Measurements from ENCODE around the gene FAM83E. TPM values are rescaled to one million over a fixed set of nuclear protein-coding genes. Genes with fewer than 3 reads are reported as not detected.

The FAM83E gene
- total and polyA plus RNA-seq, 2 experiments from 2014 or later = 1.0 to 2.3 TPM

- H3K36me3 Mint-ChIP-seq (ENCODE audit: low read depth) = peaks cover 50% of the 10 kb centered on the region
- Histone ChIP-seq H3K27me3 (ENCODE audit: insufficient read depth) (no peaks in the 10 kb centered on the region), H3F3A (replicated peaks; ENCODE audit: low read depth) (peaks cover 52% of the 10 kb centered on the region), H2AFZ (no peak overlapping the region), H4K20me1 (replicated peaks; ENCODE audit: insufficient read depth) (peaks cover 21% of the 10 kb centered on the region), H3K36me3 (ENCODE audit: insufficient read depth) (peaks cover 32% of the 10 kb centered on the region), H3K4me3 (peak overlapping the region; percentile 97), H3K9me2 (ENCODE audit: insufficient read depth) (no peaks in the 10 kb centered on the region), H3K4me2 (peak overlapping the region; percentile 99), H3K4me1 (ENCODE audit: insufficient read depth) (peaks cover 39% of the 10 kb centered on the region), H3K79me2 (replicated peaks; ENCODE audit: insufficient read depth) (peaks cover 40% of the 10 kb centered on the region), H3K27ac (ENCODE audit: low read depth) (peak overlapping the region; percentile 99)
- ATAC-seq (no peak), DNase-seq (ENCODE audit: low spot score) (no peak)
- peak overlapping the region; percentile 93 for H3K4me3 Mint-ChIP-seq
- peaks cover 37% of the 10 kb centered on the region for H3K27me3 Mint-ChIP-seq (ENCODE audit: insufficient read depth, low read depth, poor library complexity)
- TF ChIP-seq JUNB (IDR thresholded peaks at IDR 0.05; ENCODE audit: unreplicated experiment) (no peak), STAT1 (IDR thresholded peaks at IDR 0.05; ENCODE audit: unreplicated experiment) (no peak)
- TF ChIP-seq, protein P1, sequence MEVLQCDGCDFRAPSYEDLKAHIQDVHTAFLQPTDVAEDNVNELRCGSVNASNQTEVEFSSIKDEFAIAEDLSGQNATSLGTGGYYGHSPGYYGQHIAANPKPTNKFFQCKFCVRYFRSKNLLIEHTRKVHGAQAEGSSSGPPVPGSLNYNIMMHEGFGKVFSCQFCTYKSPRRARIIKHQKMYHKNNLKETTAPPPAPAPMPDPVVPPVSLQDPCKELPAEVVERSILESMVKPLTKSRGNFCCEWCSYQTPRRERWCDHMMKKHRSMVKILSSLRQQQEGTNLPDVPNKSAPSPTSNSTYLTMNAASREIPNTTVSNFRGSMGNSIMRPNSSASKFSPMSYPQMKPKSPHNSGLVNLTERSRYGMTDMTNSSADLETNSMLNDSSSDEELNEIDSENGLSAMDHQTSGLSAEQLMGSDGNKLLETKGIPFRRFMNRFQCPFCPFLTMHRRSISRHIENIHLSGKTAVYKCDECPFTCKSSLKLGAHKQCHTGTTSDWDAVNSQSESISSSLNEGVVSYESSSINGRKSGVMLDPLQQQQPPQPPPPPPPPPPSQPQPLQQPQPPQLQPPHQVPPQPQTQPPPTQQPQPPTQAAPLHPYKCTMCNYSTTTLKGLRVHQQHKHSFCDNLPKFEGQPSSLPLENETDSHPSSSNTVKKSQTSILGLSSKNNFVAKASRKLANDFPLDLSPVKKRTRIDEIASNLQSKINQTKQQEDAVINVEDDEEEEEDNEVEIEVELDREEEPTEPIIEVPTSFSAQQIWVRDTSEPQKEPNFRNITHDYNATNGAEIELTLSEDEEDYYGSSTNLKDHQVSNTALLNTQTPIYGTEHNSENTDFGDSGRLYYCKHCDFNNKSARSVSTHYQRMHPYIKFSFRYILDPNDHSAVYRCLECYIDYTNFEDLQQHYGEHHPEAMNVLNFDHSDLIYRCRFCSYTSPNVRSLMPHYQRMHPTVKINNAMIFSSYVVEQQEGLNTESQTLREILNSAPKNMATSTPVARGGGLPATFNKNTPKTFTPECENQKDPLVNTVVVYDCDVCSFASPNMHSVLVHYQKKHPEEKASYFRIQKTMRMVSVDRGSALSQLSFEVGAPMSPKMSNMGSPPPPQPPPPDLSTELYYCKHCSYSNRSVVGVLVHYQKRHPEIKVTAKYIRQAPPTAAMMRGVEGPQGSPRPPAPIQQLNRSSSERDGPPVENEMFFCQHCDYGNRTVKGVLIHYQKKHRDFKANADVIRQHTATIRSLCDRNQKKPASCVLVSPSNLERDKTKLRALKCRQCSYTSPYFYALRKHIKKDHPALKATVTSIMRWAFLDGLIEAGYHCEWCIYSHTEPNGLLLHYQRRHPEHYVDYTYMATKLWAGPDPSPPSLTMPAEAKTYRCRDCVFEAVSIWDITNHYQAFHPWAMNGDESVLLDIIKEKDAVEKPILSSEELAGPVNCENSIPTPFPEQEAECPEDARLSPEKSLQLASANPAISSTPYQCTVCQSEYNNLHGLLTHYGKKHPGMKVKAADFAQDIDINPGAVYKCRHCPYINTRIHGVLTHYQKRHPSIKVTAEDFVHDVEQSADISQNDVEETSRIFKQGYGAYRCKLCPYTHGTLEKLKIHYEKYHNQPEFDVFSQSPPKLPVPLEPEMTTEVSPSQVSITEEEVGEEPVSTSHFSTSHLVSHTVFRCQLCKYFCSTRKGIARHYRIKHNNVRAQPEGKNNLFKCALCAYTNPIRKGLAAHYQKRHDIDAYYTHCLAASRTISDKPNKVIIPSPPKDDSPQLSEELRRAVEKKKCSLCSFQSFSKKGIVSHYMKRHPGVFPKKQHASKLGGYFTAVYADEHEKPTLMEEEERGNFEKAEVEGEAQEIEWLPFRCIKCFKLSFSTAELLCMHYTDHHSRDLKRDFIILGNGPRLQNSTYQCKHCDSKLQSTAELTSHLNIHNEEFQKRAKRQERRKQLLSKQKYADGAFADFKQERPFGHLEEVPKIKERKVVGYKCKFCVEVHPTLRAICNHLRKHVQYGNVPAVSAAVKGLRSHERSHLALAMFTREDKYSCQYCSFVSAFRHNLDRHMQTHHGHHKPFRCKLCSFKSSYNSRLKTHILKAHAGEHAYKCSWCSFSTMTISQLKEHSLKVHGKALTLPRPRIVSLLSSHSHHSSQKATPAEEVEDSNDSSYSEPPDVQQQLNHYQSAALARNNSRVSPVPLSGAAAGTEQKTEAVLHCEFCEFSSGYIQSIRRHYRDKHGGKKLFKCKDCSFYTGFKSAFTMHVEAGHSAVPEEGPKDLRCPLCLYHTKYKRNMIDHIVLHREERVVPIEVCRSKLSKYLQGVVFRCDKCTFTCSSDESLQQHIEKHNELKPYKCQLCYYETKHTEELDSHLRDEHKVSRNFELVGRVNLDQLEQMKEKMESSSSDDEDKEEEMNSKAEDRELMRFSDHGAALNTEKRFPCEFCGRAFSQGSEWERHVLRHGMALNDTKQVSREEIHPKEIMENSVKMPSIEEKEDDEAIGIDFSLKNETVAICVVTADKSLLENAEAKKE (CRISPR knock-in tag; IDR thresholded peaks at IDR 0.05) = no peak
- H3K4me1 Mint-ChIP-seq = peaks cover 50% of the 10 kb centered on the region
- no peaks in the 10 kb centered on the region; the same call in 1 of the 3 replicates for H3K9me3 Mint-ChIP-seq
- peak overlapping the region; percentile 98 for H3K27ac Mint-ChIP-seq
Observed at GRCh38 chr19:48617146-48617937, 2.5 kb upstream of the FAM83E start.

GRCh38 chr19:48616491-48617056 lies 1.7 kb upstream of the FAM83E start:
- Mint-ChIP-seq H3K27ac (peak overlapping the region; percentile 98), H3K4me1 (peaks cover 50% of the 10 kb centered on the region), H3K4me3 (peak overlapping the region; percentile 93), H3K9me3 (no peaks in the 10 kb centered on the region; the same call in 1 of the 3 replicates), H3K27me3 (ENCODE audit: insufficient read depth, low read depth, poor library complexity) (peaks cover 42% of the 10 kb centered on the region), H3K36me3 (ENCODE audit: low read depth) (peaks cover 53% of the 10 kb centered on the region)
- Histone ChIP-seq H3K9me2 (ENCODE audit: insufficient read depth) (no peaks in the 10 kb centered on the region), H3K36me3 (ENCODE audit: insufficient read depth) (peaks cover 32% of the 10 kb centered on the region), H3K27ac (ENCODE audit: low read depth) (peak overlapping the region; percentile 99), H3K4me3 (peak overlapping the region; percentile 97), H3K79me2 (replicated peaks; ENCODE audit: insufficient read depth) (peaks cover 40% of the 10 kb centered on the region), H3K4me1 (ENCODE audit: insufficient read depth) (peaks cover 39% of the 10 kb centered on the region), H2AFZ (no peak overlapping the region), H3K4me2 (peak overlapping the region; percentile 99), H3K27me3 (ENCODE audit: insufficient read depth) (no peaks in the 10 kb centered on the region), H4K20me1 (replicated peaks; ENCODE audit: insufficient read depth) (peaks cover 21% of the 10 kb centered on the region), H3F3A (replicated peaks; ENCODE audit: low read depth) (peaks cover 52% of the 10 kb centered on the region)
- ATAC-seq = no peak
- no peak for DNase-seq (ENCODE audit: low spot score)
- TF ChIP-seq ETS1 (IDR thresholded peaks at IDR 0.05) (no peak), REST (IDR thresholded peaks at IDR 0.05; ENCODE audit: unreplicated experiment) (no peak), ZNF331 (CRISPR knock-in tag; IDR thresholded peaks at IDR 0.05; ENCODE audit: low read depth) (no peak), EZH2 (IDR thresholded peaks at IDR 0.05; ENCODE audit: low read depth, unreplicated experiment) (no peak), ZNF114 (CRISPR knock-in tag; IDR thresholded peaks at IDR 0.05) (no peak), NANOG (IDR thresholded peaks at IDR 0.05; ENCODE audit: borderline replicate concordance) (no peak), JUNB (IDR thresholded peaks at IDR 0.05; ENCODE audit: unreplicated experiment) (no peak)
